CD4-positive, alpha-beta T cell (primary cell): Measurements from ENCODE around the gene ST6GALNAC2. TPM values are rescaled to one million over a fixed set of nuclear protein-coding genes. Genes with fewer than 3 reads are reported as not detected.
A peak's percentile ranks its signal among the peaks of the same experiment; 100 is the strongest.

Experiments
- ATAC-seq: fragments of 200-7000 bp; cut with Tn5 transposase; one replicate; pipeline ENCODE4 v1.10.0; 2022; ENCODE audit warnings: mild to moderate bottlenecking; ENCODE audit not compliant: poor library complexity
- CTCF ChIA-PET: fragments of 350-600 bp; sonication (Branson Sonifier 250); formaldehyde crosslinking; loops from one replicate; lab custom pipeline; 2021; ENCODE audit warnings: antibody characterized with exemption, inconsistent platforms; lab: Charles Lee
- POLR2A ChIA-PET: fragments of 350-600 bp; sonication (Branson Sonifier 250); formaldehyde crosslinking; loops from one replicate; lab custom pipeline; 2021; ENCODE audit warnings: antibody characterized with exemption, inconsistent platforms; lab: Charles Lee
- DNase-seq, 14 experiments: peaks; one replicate each; pipeline ENCODE4 v3.0.0-alpha.2; 2013 to 2020; ENCODE audit warnings: mixed read lengths in 2 of 14
- H3K27ac ChIP-seq, 2 donors: one replicate each; pipeline versions ENCODE4 v1.5.1 to v1.7.0; 2013; ENCODE audit warnings: low read length in 2 of 2, low read depth in 1 of 2, mild to moderate bottlenecking in 1 of 2
- H3K27me3 ChIP-seq, 2 experiments: 1 replicate in 1 of 2; 2 replicates in 1 of 2; pipeline versions ENCODE4 v1.6.1 to v1.7.0; 2013; ENCODE audit warnings: low read length in 2 of 2, control low read depth in 1 of 2, mild to moderate bottlenecking in 1 of 2, moderate library complexity in 1 of 2; ENCODE audit not compliant: insufficient read depth in 2 of 2, control insufficient read depth in 1 of 2
- H3K36me3 ChIP-seq: one replicate; pipeline ENCODE4 v1.6.1; 2013; ENCODE audit warnings: low read length, control low read depth; ENCODE audit not compliant: insufficient read depth
- H3K4me1 ChIP-seq: one replicate; pipeline ENCODE4 v1.6.1; 2013; ENCODE audit warnings: low read length, control low read depth; ENCODE audit not compliant: insufficient read depth
- H3K4me3 ChIP-seq: one replicate; pipeline ENCODE4 v1.5.1; 2013; ENCODE audit warnings: mild to moderate bottlenecking, low read length, moderate library complexity
- H3K9me3 ChIP-seq, 2 experiments: 1 replicate in 1 of 2; 2 replicates in 1 of 2; pipeline versions ENCODE4 v1.6.1 to v1.7.0; 2013; ENCODE audit warnings: low read length in 2 of 2, mild to moderate bottlenecking in 2 of 2, control low read depth in 1 of 2, moderate library complexity in 1 of 2; ENCODE audit not compliant: control insufficient read depth in 1 of 2, insufficient read depth in 1 of 2
- H3K27ac Mint-ChIP-seq: one replicate; pipeline ENCODE4 v1.8.0; 2020; ENCODE audit warnings: mixed read lengths
- H3K27me3 Mint-ChIP-seq: one replicate; pipeline ENCODE4 v1.8.0; 2021; ENCODE audit warnings: mixed read lengths
- H3K36me3 Mint-ChIP-seq: one replicate; pipeline ENCODE4 v1.8.0; 2021; ENCODE audit warnings: low read depth, mixed read lengths
- H3K4me1 Mint-ChIP-seq: one replicate; pipeline ENCODE4 v1.8.0; 2021; ENCODE audit warnings: low read depth, mixed read lengths
- H3K4me3 Mint-ChIP-seq: one replicate; pipeline ENCODE4 v1.8.0; 2020; ENCODE audit warnings: mild to moderate bottlenecking, mixed read lengths
- H3K9me3 Mint-ChIP-seq: one replicate; pipeline ENCODE4 v1.8.0; 2020; ENCODE audit warnings: mixed read lengths
- CTCF ChIP-seq: fragments of 200-600 bp; IDR thresholded peaks from one replicate; pipeline ENCODE4 v1.8.0; 2022; ENCODE audit warnings: antibody characterized with exemption, mild to moderate bottlenecking
- intact Hi-C, 2 experiments: fragments of 100-400 bp; cut with DNase I in 1 of 2; cut with micrococcal nuclease in 1 of 2; formaldehyde crosslinking; loops; one replicate each; pipeline versions ENCODE4 v1.15.1 to v1.9.0; 2023 to 2025; cut with DNase I, micrococcal nuclease
- total RNA-seq, 174 experiments: library from RNA in 2 of 174; stranded (reverse) in 2 of 174; gene quantifications; one replicate each; pipeline ENCODE4 v1.2.3 and lab custom pipeline; 2021 to 2026

Gene ST6GALNAC2
- total RNA-seq, 2 experiments from 2014 or later: 0.49 to 1.2 TPM

- H3K9me3 Mint-ChIP-seq: no peaks in the 10 kb centered on the region
- peaks cover 17% of the 10 kb centered on the region for H3K27me3 Mint-ChIP-seq
- ChIA-PET POLR2A (no interaction called here), CTCF (no interaction called here)
- Histone ChIP-seq H3K4me1 (peaks cover 39% of the 10 kb centered on the region), H3K27me3 (peaks cover 11% of the 10 kb centered on the region in 2 experiments), H3K9me3 (no peaks in the 10 kb centered on the region), H3K36me3 (no peaks in the 10 kb centered on the region), H3K4me3 (no peak overlapping the region), H3K27ac (no peak overlapping the region)
- H3K4me1 Mint-ChIP-seq: peaks cover 22% of the 10 kb centered on the region
- no peak overlapping the region for H3K27ac Mint-ChIP-seq
- DNase-seq (no peak), ATAC-seq (no peak)
- H3K36me3 Mint-ChIP-seq: no peaks in the 10 kb centered on the region
- no peak for TF ChIP-seq CTCF
- peak overlapping the region; percentile 4 for H3K4me3 Mint-ChIP-seq
- intact Hi-C loops: no loop called here
Measured at GRCh38 chr17:76532072-76532651, 53.5 kb downstream of the ST6GALNAC2 start.

- Histone ChIP-seq H3K27me3 (peaks cover 5 to 7% of the 10 kb centered on the region in 2 experiments), H3K4me1 (peaks cover 39% of the 10 kb centered on the region), H3K4me3 (no peak overlapping the region), H3K36me3 (no peaks in the 10 kb centered on the region), H3K27ac (no peak overlapping the region), H3K9me3 (no peaks in the 10 kb centered on the region)
- Mint-ChIP-seq H3K27me3 (peaks cover 12% of the 10 kb centered on the region), H3K36me3 (no peaks in the 10 kb centered on the region), H3K9me3 (no peaks in the 10 kb centered on the region), H3K27ac (no peak overlapping the region), H3K4me3 (no peak overlapping the region), H3K4me1 (peaks cover 24% of the 10 kb centered on the region)
- intact Hi-C loops: no loop called here
- ChIA-PET CTCF (no interaction called here), POLR2A (no interaction called here)
- ATAC-seq (no peak), DNase-seq (no peak)
- TF ChIP-seq CTCF: no peak
Measured at GRCh38 chr17:76531486-76532038, 54.1 kb downstream of the ST6GALNAC2 start.

GRCh38 chr17:76530811-76531485 lies 54.7 kb downstream of the ST6GALNAC2 start:
- H3K27me3 Mint-ChIP-seq: peaks cover 7% of the 10 kb centered on the region
- no peak overlapping the region for H3K27ac Mint-ChIP-seq
- H3K4me1 ChIP-seq: peaks cover 39% of the 10 kb centered on the region
- H3K4me3 ChIP-seq: no peak overlapping the region
- CTCF ChIA-PET: no interaction called here
- TF ChIP-seq CTCF: no peak
- intact Hi-C loops: no loop called here
- peak overlapping the region; percentile 11 for H3K4me3 Mint-ChIP-seq
- H3K9me3 Mint-ChIP-seq: no peaks in the 10 kb centered on the region
- H3K9me3 ChIP-seq: no peaks in the 10 kb centered on the region
- peaks cover 0 to 3% of the 10 kb centered on the region in 2 experiments for H3K27me3 ChIP-seq
- no peaks in the 10 kb centered on the region for H3K36me3 ChIP-seq
- ATAC-seq: no peak
- no peak for DNase-seq
- POLR2A ChIA-PET: no interaction called here
- H3K36me3 Mint-ChIP-seq: no peaks in the 10 kb centered on the region
- H3K4me1 Mint-ChIP-seq: peaks cover 24% of the 10 kb centered on the region
- H3K27ac ChIP-seq: no peak overlapping the region
